HG03457 (cell line): ENCODE results near the gene BMP7.
"Not testable (repeated sequence)": the region's sequence is repeated elsewhere in the genome, so short reads cannot be mapped to it uniquely, and the experiment has no call there.

Experiments
- ATAC-seq: cut with Tn5 transposase; IDR thresholded peaks from one replicate; pipeline ENCODE4 v1.9.1; 2021; ENCODE audit warnings: moderate number of reproducible peaks; ENCODE audit not compliant: unreplicated experiment

The BMP7 gene

DNA sequence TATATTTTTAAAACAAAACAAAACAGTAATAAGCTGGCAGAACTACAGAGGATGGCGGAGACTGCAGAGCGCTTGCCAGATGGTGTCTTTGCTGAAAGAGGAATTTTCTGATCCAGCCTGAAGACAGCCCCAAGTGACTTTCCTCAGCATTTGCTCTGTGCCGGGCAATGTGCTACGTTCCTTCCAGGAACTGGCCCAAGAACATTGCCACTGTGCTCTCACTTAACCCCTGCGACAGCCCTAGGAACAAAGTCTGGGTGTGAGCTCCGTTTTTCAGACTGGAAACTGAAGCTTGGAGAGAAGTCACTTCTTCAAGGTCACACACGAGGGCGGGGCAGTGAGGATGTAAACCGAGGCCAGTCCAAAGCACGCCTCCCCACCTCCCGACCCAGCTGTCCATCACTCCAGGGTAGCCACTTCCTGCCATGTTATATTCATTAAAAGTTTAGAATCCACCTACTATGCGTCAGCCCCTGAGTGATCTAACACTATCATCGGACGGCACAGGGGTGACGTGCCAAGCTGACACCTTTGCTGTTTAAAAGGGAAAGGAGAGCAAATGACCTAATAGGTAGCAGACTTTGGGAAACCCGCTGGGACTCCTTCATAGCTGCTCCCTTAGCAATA, 22.3 kb upstream of the BMP7 start:
- no peak for ATAC-seq

- ATAC-seq = no peak
Measured at GRCh38 chr20:57287901-57288300, 21.5 kb upstream of the BMP7 start.

- ATAC-seq = no peak
Measured at GRCh38 chr20:57287007-57287880, 20.8 kb upstream of the BMP7 start.

DNA sequence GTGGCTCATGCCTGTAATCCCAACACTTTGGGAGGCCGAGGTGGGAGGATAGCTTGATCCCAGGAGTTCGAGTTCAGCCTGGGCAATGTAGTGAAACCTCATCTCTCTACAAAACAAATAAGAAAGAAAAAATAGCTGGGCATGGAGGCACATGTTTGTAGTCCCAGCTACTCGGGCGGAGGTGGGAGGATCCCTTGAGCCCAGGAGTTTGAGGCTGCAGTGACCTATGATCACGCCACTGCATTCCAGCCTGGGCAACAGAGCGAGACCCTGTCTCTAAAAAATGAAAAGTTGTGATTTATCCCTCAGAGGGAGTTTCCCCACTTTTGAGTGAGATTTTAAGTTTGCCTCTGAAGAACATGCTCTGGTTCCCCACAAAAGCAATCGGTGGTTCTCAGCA, 17.4 kb upstream of the BMP7 start:
- ATAC-seq = no peak

- no peak for ATAC-seq
Measured at GRCh38 chr20:57282670-57283361, 16.4 kb upstream of the BMP7 start.

DNA sequence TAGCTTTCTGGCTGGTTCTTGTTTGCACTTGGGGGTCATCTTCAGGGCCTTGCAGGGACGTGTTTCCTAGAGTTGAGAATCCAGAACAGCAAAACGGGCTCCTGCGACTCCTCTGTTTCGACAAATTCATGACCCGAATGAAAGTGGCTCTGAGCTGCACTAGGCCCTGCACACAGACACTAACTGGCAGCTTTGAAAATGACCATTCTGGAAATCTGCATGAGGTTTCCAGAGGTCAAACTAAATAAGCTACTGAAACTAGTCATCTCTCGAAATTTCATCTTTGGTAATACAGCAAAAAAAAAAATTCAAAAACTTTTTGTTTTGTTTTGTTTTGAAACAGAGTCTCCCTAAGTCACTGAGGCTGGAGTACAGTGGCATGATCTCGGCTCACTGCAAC, 15.5 kb upstream of the BMP7 start:
- ATAC-seq = no peak

DNA sequence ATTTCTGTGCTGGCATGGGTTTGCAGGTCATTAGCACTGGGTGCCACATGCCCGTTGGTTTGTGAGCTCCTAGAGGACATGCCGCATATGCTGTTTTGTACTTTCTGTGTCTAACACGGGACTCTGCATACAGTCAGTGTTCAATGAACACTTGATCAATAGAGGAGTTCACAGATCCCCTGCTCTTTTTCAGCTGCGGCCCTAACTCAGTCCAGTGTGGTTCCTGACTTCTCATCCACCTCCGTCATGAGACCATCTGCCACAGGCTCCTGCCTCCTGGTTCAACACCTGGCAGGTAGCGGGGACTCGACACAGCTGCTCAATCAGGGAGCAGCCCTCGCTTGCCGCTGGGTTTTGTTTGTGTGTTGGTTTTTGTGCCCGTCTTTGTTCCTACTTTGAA, 13.8 kb upstream of the BMP7 start:
- ATAC-seq = no peak

- not testable (repeated sequence) for ATAC-seq
Measured at GRCh38 chr20:57279548-57279947, 13.1 kb upstream of the BMP7 start.

- no peak for ATAC-seq
Measured at GRCh38 chr20:57278457-57278856, 12.0 kb upstream of the BMP7 start.

- ATAC-seq = no peak
Measured at GRCh38 chr20:57277398-57278105, 11.1 kb upstream of the BMP7 start.

GRCh38 chr20:57276221-57276620, 9.8 kb upstream of the BMP7 start:
- ATAC-seq = no peak

DNA sequence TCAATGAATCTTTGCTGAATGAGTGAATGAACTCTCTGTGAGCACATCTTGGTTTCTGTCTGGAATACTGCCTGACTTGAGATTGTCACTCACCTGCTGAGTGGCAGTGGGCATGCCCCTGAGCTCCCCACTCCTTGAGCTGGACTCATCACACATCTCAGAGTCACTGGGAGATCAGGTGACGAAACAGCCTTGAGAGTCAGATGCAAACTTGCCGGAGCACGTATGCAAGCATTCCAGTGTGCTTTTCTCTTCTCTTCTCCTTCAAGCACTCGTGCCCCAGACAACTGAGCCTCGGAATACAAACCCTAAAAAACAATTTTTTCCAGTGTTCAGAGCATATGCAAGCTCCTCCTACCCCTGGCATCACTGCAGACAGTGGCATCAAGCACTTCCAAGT, 9.4 kb upstream of the BMP7 start:
- no peak for ATAC-seq

GRCh38 chr20:57275334-57275733, 8.9 kb upstream of the BMP7 start:
- ATAC-seq = no peak

DNA sequence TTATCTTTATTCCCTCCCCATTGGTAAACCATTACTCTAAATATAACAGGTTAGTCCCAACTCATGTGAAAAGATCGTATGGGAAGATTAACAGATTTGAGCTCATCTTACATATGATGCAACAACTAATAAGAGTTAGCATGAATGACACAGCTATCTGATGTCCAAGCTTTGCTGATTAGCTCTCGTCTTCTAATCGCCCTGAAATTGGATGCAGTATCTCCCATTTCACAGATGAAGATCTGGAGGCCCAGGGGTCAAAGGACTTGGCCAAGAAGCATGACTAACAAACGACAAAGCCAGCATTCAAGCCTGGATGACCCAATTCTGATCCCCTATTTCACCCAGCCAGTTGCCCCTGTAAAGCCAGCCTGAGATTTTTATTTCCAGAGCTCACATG, 8.4 kb upstream of the BMP7 start:
- ATAC-seq = no peak

DNA sequence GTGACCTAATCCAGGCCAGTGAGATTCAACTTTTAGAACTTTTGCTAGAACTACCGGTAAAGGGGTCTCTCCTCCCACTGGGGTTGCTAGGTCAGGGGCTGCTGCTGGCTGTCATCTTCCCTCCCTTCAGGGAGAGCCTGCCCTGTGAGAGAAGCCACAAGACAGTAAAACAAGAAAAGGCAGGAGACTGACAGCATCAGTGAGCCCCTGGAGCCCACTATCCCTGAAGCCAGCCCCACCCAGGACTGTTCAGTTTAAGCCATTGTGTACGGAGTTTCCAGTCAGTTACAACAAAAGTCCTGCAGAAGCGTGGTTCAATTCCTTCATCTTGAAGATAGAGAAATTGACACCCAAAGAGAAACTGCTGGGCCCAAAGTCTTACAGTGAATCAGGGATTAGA, 7.9 kb upstream of the BMP7 start:
- no peak for ATAC-seq

- ATAC-seq = no peak
Measured at GRCh38 chr20:57272883-57273535, 6.6 kb upstream of the BMP7 start.

DNA sequence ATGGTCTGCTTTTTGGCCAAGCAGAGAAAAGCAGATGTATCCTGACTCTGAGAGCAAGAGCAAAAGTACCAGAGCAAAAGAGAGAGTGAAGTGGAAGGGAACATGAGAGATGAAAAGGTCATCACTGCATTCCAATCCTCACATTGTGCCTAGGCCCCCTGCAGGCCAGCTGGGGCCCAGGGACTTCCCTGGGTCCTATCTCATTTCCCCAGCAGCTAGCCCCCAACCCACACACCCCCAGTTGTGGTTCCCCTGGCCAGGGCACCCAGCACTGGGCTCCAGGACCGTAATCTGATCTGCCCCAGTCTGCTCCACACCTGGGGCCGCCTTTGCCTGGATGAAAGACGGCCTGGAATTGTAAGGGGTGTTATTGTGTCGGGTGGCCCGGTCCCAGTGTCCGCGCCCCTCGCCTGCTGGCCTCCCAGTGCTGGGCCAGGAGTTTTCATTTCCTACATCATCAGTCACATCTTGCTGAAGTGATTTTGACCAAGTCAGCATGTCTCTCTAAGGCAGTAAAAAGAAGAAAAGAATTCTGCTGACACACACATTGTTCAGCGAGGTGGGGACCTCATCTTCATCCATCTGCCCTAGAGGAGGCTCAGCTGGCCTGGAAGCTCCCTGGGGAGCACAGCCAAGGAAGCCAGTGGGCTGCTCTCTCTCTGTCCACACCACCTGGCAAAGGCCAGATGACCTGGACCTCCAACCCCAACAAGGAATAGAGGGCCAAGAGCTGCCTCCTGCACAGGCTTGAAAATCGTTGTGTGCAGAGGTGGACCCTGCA, 4.0 kb upstream of the BMP7 start:
- ATAC-seq = no peak

DNA sequence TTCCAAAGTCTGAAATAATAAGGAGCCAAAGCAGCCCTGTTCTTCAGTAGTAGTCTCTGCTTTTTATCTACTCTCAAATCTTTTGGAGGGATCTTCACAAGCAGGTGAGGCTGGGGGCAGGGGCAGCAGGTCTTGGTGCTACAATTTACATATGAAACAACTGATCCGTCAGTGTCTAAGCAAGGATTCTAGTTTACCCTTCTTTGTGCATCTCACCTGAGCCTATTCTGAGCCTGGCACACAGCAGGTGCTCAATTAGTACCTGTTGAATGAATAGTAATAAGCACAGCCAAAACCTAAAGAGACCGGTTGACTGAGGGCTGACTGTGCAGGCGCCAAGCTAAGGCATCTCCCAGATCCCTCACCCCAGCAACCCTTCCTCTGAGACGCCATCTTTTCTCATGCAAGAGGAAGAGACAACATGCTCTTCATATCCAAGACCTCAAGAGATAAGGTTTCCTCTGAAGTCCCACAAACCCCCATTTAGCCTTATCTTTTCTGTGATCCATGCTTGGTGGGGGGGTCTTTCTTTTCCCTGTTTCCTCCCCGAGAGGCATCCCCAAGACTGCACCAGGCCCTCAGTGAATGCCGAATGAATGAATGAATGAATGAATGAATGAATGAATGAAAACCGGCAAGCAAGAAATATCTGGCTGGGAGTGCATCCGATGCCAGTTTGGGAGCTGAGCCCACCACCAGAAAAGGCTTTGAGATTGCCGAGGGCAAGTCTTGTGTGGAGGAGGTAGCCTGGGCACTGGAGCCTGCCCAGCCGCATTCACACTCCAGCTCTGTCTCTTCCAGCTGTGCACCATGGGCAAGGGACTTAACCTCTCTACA, 2.9 kb upstream of the BMP7 start:
- ATAC-seq = no peak

DNA sequence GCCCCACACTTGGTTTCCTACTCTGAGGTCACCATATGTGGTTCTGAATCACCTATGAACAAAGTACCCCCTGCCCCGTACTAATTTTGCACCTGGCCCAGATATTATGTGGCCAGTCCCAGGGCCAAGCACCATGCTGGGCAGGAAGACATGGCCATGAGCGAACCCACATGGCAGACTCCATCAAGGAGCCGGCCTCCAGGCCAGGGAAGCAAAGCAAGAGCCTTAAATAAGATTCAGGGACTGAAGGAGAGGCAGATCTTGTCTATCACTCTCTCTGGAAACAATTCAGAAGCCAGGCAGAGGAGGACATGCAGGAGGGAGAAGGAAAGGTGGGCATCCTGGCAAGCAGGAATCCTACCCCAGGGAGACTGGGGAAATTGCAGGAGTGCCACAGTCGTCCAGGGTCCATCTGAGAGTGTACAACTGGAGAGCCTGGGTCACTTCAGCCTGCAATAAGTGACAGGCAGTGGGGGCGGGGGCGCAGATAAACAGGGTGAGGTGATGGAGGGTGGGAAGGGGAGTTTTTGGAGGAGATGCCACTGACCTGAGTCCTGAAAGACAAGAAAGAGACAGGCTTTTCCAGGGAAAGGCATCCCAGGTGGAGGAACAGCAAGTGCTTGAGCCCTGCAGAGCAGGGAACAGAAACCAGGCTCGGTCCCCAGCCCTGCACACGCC, 2.1 kb upstream of the BMP7 start:
- no peak for ATAC-seq
